K562 (cell line): Measurements from ENCODE around the gene LEPR. TPM values are rescaled to one million over a fixed set of nuclear protein-coding genes. Genes with fewer than 3 reads are reported as not detected.
A peak's percentile ranks its signal among the peaks of the same experiment; 100 is the strongest.

ENCODE experiments used
- EHMT2 ChIP-seq: fragments of 450-650 bp; IDR thresholded peaks from 2 replicates; pipeline ENCODE4 v1.6.1; 2018; ENCODE audit warnings: antibody characterized with exemption
- EP300 ChIP-seq: IDR thresholded peaks from 2 replicates; pipeline ENCODE4 v1.6.1; 2012; ENCODE audit warnings: low read length, improper control_type of control experiment
- EWSR1 ChIP-seq: fragments of 450-650 bp; IDR thresholded peaks from 2 replicates; pipeline ENCODE4 v1.6.1; 2018; ENCODE audit warnings: borderline replicate concordance, mild to moderate bottlenecking, low read depth, moderate library complexity; ENCODE audit not compliant: partially characterized antibody
- GABPB2 ChIP-seq: fragments of 250-450 bp; sonication (Bioruptor Pico); conservative IDR thresholded peaks from 2 replicates; pipeline ENCODE4 v1.5.1; 2021; ENCODE audit warnings: mild to moderate bottlenecking
- HDAC3 ChIP-seq: fragments of 450-650 bp; IDR thresholded peaks from 2 replicates; pipeline ENCODE4 v1.6.1; 2018; ENCODE audit warnings: borderline replicate concordance, mild to moderate bottlenecking, moderate library complexity; ENCODE audit not compliant: partially characterized antibody
- KDM4B ChIP-seq, 2 experiments: fragments of 450-650 bp in 1 of 2; sonication (generic) in 1 of 2; IDR thresholded peaks; 2 replicates each; pipeline ENCODE4 v1.6.1; 2016 to 2017; ENCODE audit warnings: borderline replicate concordance in 2 of 2, antibody characterized with exemption in 1 of 2, low read depth in 1 of 2, mild to moderate bottlenecking in 1 of 2
- NELFE ChIP-seq: IDR thresholded peaks from 2 replicates; pipeline ENCODE4 v1.6.1; 2011; ENCODE audit warnings: mild to moderate bottlenecking; ENCODE audit not compliant: insufficient read depth, insufficient read length
- PRPF4 ChIP-seq: fragments of 200-400 bp; formaldehyde crosslinking; IDR thresholded peaks from one replicate; pipeline ENCODE4 v1.6.1; 2017; ENCODE audit warnings: low read length, low read depth, mild to moderate bottlenecking; ENCODE audit not compliant: insufficient read depth, poor library complexity, severe bottlenecking
- RAD21 ChIP-seq, 2 experiments: fragments of 250-450 bp in 1 of 2; fragments of 450-650 bp in 1 of 2; sonication (Bioruptor Pico) in 1 of 2; formaldehyde crosslinking in 1 of 2; IDR thresholded peaks in 1 of 2; conservative IDR thresholded peaks in 1 of 2; 2 replicates each; pipeline versions ENCODE4 v1.4.0 to v1.8.0; 2020 to 2022; ENCODE audit warnings: mild to moderate bottlenecking in 2 of 2, moderate library complexity in 1 of 2
- RBM22 ChIP-seq: fragments of 200-400 bp; formaldehyde crosslinking; IDR thresholded peaks from 2 replicates; pipeline ENCODE4 v1.6.1; 2018; ENCODE audit warnings: low read length, low read depth; ENCODE audit not compliant: poor library complexity, severe bottlenecking
- SAFB ChIP-seq: fragments of 200-400 bp; formaldehyde crosslinking; IDR thresholded peaks from 2 replicates; pipeline ENCODE4 v1.6.1; 2017; ENCODE audit warnings: low read depth, low read length, borderline replicate concordance
- SMAD4 ChIP-seq: fragments of 250-450 bp; sonication (Bioruptor Pico); conservative IDR thresholded peaks from 2 replicates; pipeline ENCODE4 v1.8.0; 2021; ENCODE audit warnings: inconsistent platforms, mild to moderate bottlenecking, moderate library complexity
- YY1 ChIP-seq, 3 experiments: IDR thresholded peaks; 2 replicates each; pipeline ENCODE4 v1.6.1; 2011; ENCODE audit warnings: low read length in 2 of 3, mild to moderate bottlenecking in 2 of 3, moderate library complexity in 2 of 3, borderline replicate concordance in 1 of 3, control low read depth in 1 of 3, low read depth in 1 of 3; ENCODE audit not compliant: insufficient read depth in 3 of 3, insufficient replicate concordance in 2 of 3, control insufficient read depth in 1 of 3, insufficient read length in 1 of 3; ENCODE audit errors: extremely low read depth in 1 of 3
- ZBTB1 ChIP-seq: sonication (generic); formaldehyde crosslinking; IDR thresholded peaks from 2 replicates; pipeline ENCODE4 v1.8.1; 2023; ENCODE audit warnings: missing genetic modification reagents, low read depth, mild to moderate bottlenecking, borderline replicate concordance
- ZNF785 ChIP-seq: fragments of 250-450 bp; sonication (Bioruptor Pico); IDR thresholded peaks from 2 replicates; pipeline ENCODE4 v1.4.0; 2020; ENCODE audit warnings: mild to moderate bottlenecking
- ZSCAN29 ChIP-seq: fragments of 450-650 bp; IDR thresholded peaks from 2 replicates; pipeline ENCODE4 v1.6.1; 2017
- polyA plus RNA-seq, 8 experiments: library from polyadenylated mRNA; depleted of rRNA in 4 of 8; stranded (reverse) in 5 of 8; unstranded in 3 of 8; fragments of >200 nt; fragmentation: Nextera tagmentation in 2 of 8; fragmentation: Illumina TruSeq in 1 of 8; extraction: Ambion mirVana in 2 of 8; extraction: Trizol in 1 of 8; gene quantifications; 2 replicates each; pipeline versions ENCODE4 v1.2.1 to v1.2.3, GENCODE V29; 2011 to 2014; ENCODE audit warnings: inconsistent platforms in 1 of 8, missing spikeins in 1 of 8
- total RNA-seq, 7 experiments: library from RNA; depleted of rRNA in 6 of 7; stranded (reverse); fragments of >200 nt in 6 of 7; fragmentation: Illumina TruSeq in 2 of 7; extraction: Trizol in 2 of 7; gene quantifications; 2 replicates each; pipeline versions ENCODE4 v1.2.1 to v1.2.3, GENCODE V29; 2011 to 2021; ENCODE audit warnings: low replicate concordance in 1 of 7
- TF ChIP-seq, protein P1 (sequence below): fragments of 450-650 bp; conservative IDR thresholded peaks from 2 replicates; pipeline ENCODE4 v1.6.1; 2016; ENCODE audit warnings: missing genetic modification characterization, low read depth, mild to moderate bottlenecking, control low read depth, missing compliant biosample characterization
- TF ChIP-seq, protein P2 (sequence below): IDR thresholded peaks from 2 replicates; pipeline ENCODE4 v1.6.1; 2011; ENCODE audit not compliant: insufficient read length; ENCODE audit errors: extremely low read depth
- TF ChIP-seq, protein P3 (sequence below): fragments of 250-450 bp; sonication (Bioruptor Pico); IDR thresholded peaks from 2 replicates; pipeline ENCODE4 v1.8.0; 2021; ENCODE audit warnings: borderline replicate concordance, mild to moderate bottlenecking, moderate library complexity; ENCODE audit not compliant: poor library complexity, severe bottlenecking
- TF ChIP-seq, protein P4 (sequence below): fragments of 450-650 bp; IDR thresholded peaks from 2 replicates; pipeline ENCODE4 v1.6.1; 2016; ENCODE audit warnings: borderline replicate concordance

LEPR gene
- total and polyA plus RNA-seq, 9 of the 15 experiments (the other 6 are each of a cell fraction or from before 2014, with no cell fraction given): 12.2 to 111 (median 43.1) TPM

DNA sequence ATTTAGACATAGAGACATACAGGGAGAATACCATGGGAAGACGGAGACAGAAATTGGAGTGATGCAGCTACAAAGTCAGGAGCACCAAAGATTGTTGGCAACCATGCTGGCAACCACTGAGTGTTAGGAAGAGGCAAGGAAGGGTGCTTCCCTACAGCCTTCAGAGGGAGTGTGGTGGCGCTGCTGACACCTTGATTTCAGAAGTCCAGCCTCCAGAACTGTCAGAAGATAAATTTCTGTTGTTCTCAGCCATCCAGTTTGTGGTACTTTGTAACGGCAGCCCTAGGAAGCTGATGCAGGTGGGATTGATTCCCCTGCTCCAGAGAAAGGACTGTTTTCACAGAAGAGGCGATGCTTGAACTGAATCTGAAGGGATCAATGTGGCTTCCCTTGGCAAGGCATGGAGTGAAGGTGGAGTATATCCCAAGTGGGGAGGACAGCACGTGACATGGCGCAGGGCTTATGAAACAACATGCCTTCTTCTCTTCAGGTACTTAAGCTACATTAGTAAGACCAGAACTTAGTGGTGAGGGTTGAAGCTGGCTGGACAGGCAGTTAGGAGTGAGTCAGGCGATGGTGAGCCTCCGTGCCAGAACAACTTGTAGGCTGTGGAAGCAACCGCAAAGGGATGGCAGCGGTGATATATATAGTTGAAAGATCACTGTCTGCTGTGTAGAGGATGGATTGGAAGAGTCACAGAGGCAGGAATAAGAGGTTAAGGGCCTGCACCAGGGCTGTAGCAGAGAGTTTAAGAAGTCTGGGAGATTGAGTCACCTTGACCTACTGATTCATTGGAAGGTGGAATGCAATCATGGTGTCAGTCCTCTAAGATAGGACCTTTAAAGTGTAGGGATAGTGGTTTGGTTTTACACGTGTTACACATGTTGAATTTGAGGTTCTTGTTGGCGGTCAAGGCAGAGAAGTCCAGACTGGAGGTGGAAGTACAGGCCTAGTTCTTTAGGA lies 2.1 kb downstream of the LEPR start (continued):
- TF ChIP-seq, protein P1, sequence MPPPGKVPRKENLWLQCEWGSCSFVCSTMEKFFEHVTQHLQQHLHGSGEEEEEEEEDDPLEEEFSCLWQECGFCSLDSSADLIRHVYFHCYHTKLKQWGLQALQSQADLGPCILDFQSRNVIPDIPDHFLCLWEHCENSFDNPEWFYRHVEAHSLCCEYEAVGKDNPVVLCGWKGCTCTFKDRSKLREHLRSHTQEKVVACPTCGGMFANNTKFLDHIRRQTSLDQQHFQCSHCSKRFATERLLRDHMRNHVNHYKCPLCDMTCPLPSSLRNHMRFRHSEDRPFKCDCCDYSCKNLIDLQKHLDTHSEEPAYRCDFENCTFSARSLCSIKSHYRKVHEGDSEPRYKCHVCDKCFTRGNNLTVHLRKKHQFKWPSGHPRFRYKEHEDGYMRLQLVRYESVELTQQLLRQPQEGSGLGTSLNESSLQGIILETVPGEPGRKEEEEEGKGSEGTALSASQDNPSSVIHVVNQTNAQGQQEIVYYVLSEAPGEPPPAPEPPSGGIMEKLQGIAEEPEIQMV (tag): no peak
- no peak for TF ChIP-seq ZBTB1
- TF ChIP-seq, protein P2, sequence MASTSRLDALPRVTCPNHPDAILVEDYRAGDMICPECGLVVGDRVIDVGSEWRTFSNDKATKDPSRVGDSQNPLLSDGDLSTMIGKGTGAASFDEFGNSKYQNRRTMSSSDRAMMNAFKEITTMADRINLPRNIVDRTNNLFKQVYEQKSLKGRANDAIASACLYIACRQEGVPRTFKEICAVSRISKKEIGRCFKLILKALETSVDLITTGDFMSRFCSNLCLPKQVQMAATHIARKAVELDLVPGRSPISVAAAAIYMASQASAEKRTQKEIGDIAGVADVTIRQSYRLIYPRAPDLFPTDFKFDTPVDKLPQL: no peak
- TF ChIP-seq, protein P3, sequence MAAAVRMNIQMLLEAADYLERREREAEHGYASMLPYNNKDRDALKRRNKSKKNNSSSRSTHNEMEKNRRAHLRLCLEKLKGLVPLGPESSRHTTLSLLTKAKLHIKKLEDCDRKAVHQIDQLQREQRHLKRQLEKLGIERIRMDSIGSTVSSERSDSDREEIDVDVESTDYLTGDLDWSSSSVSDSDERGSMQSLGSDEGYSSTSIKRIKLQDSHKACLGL (CRISPR knock-in tag): no peak
- no peak for TF ChIP-seq RBM22
- peak; percentile 51 for TF ChIP-seq SMAD4
- no peak for TF ChIP-seq HDAC3
- peak; percentile 26; the same call in 1 of the 2 replicates for TF ChIP-seq EHMT2
- TF ChIP-seq GABPB2 (CRISPR knock-in tag): no peak
- TF ChIP-seq YY1 (IDR thresholded peaks at IDR 0.05; ENCODE audit: borderline replicate concordance in 1 of 3, control insufficient read depth in 1 of 3, extremely low read depth in 1 of 3, insufficient read depth in 3 of 3, insufficient read length in 1 of 3, insufficient replicate concordance in 2 of 3, low read depth in 1 of 3, low read length in 2 of 3): peak in 1 of 3 experiments; percentile 15
- 0 out of 4 replicates have a peak, but pooled peaks of 1 of the 2 experiments have one; percentile 19 for TF ChIP-seq RAD21 (CRISPR knock-in tag; conservative IDR thresholded peaks at IDR 0.05 in 1 of 2, IDR thresholded peaks at IDR 0.05 in 1 of 2)
- TF ChIP-seq PRPF4: no peak
- TF ChIP-seq KDM4B (IDR thresholded peaks at IDR 0.05; ENCODE audit: borderline replicate concordance in 2 of 2, low read depth in 1 of 2): no peak
- no peak for TF ChIP-seq NELFE
- TF ChIP-seq SAFB: no peak
- TF ChIP-seq EWSR1: no peak
- TF ChIP-seq EP300: 0 out of 2 replicates have a peak, but pooled peaks have one; percentile 0
- TF ChIP-seq ZNF785 (CRISPR knock-in tag): no peak
- TF ChIP-seq, protein P4, sequence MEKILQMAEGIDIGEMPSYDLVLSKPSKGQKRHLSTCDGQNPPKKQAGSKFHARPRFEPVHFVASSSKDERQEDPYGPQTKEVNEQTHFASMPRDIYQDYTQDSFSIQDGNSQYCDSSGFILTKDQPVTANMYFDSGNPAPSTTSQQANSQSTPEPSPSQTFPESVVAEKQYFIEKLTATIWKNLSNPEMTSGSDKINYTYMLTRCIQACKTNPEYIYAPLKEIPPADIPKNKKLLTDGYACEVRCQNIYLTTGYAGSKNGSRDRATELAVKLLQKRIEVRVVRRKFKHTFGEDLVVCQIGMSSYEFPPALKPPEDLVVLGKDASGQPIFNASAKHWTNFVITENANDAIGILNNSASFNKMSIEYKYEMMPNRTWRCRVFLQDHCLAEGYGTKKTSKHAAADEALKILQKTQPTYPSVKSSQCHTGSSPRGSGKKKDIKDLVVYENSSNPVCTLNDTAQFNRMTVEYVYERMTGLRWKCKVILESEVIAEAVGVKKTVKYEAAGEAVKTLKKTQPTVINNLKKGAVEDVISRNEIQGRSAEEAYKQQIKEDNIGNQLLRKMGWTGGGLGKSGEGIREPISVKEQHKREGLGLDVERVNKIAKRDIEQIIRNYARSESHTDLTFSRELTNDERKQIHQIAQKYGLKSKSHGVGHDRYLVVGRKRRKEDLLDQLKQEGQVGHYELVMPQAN: peak; percentile 76
- no peak for TF ChIP-seq ZSCAN29
